Neural cell (in vitro differentiated cells): ENCODE results near the gene RIPPLY2. TPM values are rescaled to one million over a fixed set of nuclear protein-coding genes. Genes with fewer than 3 reads are reported as not detected.

Experiments
- H2AFZ ChIP-seq: fragments of 200-600, 300-800 bp; sonication (generic), shearing (Covaris generic); 2 replicates; pipeline ENCODE4 v1.6.0; 2014; ENCODE audit warnings: low read depth, mild to moderate bottlenecking, antibody characterized with exemption, low read length, moderate library complexity
- H3F3A ChIP-seq: fragments of 200-600 bp; shearing (Covaris generic); 2 replicates; pipeline ENCODE4 v1.6.1; 2016; ENCODE audit warnings: mild to moderate bottlenecking, moderate library complexity, mixed read lengths, antibody characterized with exemption, low read length; ENCODE audit not compliant: insufficient read depth, poor library complexity, severe bottlenecking
- H3K27ac ChIP-seq: fragments of 200-600, 300-800 bp; sonication (generic), shearing (Covaris generic); 2 replicates; pipeline ENCODE4 v1.5.1; 2014; ENCODE audit warnings: mild to moderate bottlenecking, low read length, moderate library complexity
- H3K27me3 ChIP-seq: fragments of 300-800, 200-600 bp; sonication (generic), shearing (Covaris generic); 2 replicates; pipeline ENCODE4 v1.6.0; 2014; ENCODE audit warnings: mild to moderate bottlenecking, low read depth, low read length, moderate library complexity; ENCODE audit not compliant: insufficient read depth
- H3K36me3 ChIP-seq: fragments of 300-800, 200-600 bp; sonication (generic), shearing (Covaris generic); 2 replicates; pipeline ENCODE4 v1.5.1; 2014; ENCODE audit warnings: mild to moderate bottlenecking, antibody characterized with exemption, low read length, moderate library complexity; ENCODE audit not compliant: insufficient read depth
- H3K4me2 ChIP-seq: fragments of 300-800, 200-600 bp; sonication (generic), shearing (Covaris generic); 2 replicates; pipeline ENCODE4 v1.6.0; 2014; ENCODE audit warnings: mild to moderate bottlenecking, low read length
- H3K4me3 ChIP-seq: fragments of 300-800, 200-600 bp; sonication (generic), shearing (Covaris generic); 2 replicates; pipeline ENCODE4 v1.5.1; 2014; ENCODE audit warnings: mild to moderate bottlenecking, low read length, moderate library complexity
- H3K79me2 ChIP-seq: fragments of 200-600 bp; shearing (Covaris generic); replicated peaks from 2 replicates; pipeline ENCODE4 v1.6.0; 2014; ENCODE audit warnings: mild to moderate bottlenecking, low read length, moderate library complexity; ENCODE audit not compliant: insufficient read depth
- H3K9ac ChIP-seq: fragments of 300-800, 200-600 bp; sonication (generic), shearing (Covaris generic); 2 replicates; pipeline ENCODE4 v1.6.1; 2016; ENCODE audit warnings: mild to moderate bottlenecking, low read length, mixed read lengths
- H3K9me2 ChIP-seq: fragments of 200-600 bp; shearing (Covaris generic); 2 replicates; pipeline ENCODE4 v1.6.1; 2016; ENCODE audit warnings: mild to moderate bottlenecking, low read length, mixed read lengths; ENCODE audit not compliant: insufficient read depth
- H3K9me3 ChIP-seq: fragments of 200-600, 300-800 bp; sonication (generic), shearing (Covaris generic); 2 replicates; pipeline ENCODE4 v1.6.1; 2016; ENCODE audit warnings: mild to moderate bottlenecking, mixed run types, low read length, moderate library complexity, mixed read lengths
- H4K20me1 ChIP-seq: fragments of 200-600 bp; shearing (Covaris generic); 2 replicates; pipeline ENCODE4 v1.6.1; 2016; ENCODE audit warnings: mild to moderate bottlenecking, mixed run types; ENCODE audit not compliant: insufficient read depth
- EP300 ChIP-seq: fragments of 450-650 bp; conservative IDR thresholded peaks from 2 replicates; pipeline ENCODE4 v1.6.1; 2014; ENCODE audit warnings: antibody characterized with exemption, mild to moderate bottlenecking, moderate library complexity; ENCODE audit not compliant: poor library complexity, severe bottlenecking
- EZH2 ChIP-seq: fragments of 200-600, 300-800 bp; shearing (Covaris generic), sonication (generic); IDR thresholded peaks from 2 replicates; pipeline ENCODE4 v1.6.1; 2014; ENCODE audit warnings: antibody characterized with exemption, low read length, borderline replicate concordance, mild to moderate bottlenecking; ENCODE audit not compliant: insufficient read depth, poor library complexity, severe bottlenecking
- MXI1 ChIP-seq: fragments of 450-650 bp; conservative IDR thresholded peaks from 2 replicates; pipeline ENCODE4 v1.6.1; 2014; ENCODE audit warnings: antibody characterized with exemption, mild to moderate bottlenecking; ENCODE audit not compliant: poor library complexity, severe bottlenecking
- POLR2AphosphoS5 ChIP-seq: IDR thresholded peaks from 2 replicates; pipeline ENCODE4 v1.6.1; 2012
- RAD21 ChIP-seq: fragments of 450-650 bp; conservative IDR thresholded peaks from 2 replicates; pipeline ENCODE4 v1.6.1; 2014; ENCODE audit warnings: antibody characterized with exemption, mild to moderate bottlenecking, moderate library complexity
- SMC3 ChIP-seq: fragments of 450-650 bp; conservative IDR thresholded peaks from 2 replicates; pipeline ENCODE4 v1.6.1; 2014; ENCODE audit warnings: antibody characterized with exemption, mild to moderate bottlenecking, moderate library complexity; ENCODE audit not compliant: poor library complexity
- TAF1 ChIP-seq: IDR thresholded peaks from 2 replicates; pipeline ENCODE4 v1.6.1; 2012; ENCODE audit warnings: low read depth
- polyA plus RNA-seq: library from polyadenylated mRNA; depleted of rRNA; stranded (reverse); fragments of >200 nt; gene quantifications from 2 replicates; pipeline ENCODE4 v1.2.3, GENCODE V29; 2014
- TF ChIP-seq, protein P1 (sequence below): fragments of 450-650 bp; IDR thresholded peaks from 2 replicates; pipeline ENCODE4 v1.5.1; 2014; ENCODE audit warnings: antibody characterized with exemption, mild to moderate bottlenecking, moderate library complexity; ENCODE audit not compliant: poor library complexity, severe bottlenecking
- TF ChIP-seq, protein P2 (sequence below): IDR thresholded peaks from 2 replicates; pipeline ENCODE4 v1.6.1; 2012; ENCODE audit warnings: borderline replicate concordance

The RIPPLY2 gene
- polyA plus RNA-seq, 1 donor from 2014 or later: 3.5 TPM

DNA sequence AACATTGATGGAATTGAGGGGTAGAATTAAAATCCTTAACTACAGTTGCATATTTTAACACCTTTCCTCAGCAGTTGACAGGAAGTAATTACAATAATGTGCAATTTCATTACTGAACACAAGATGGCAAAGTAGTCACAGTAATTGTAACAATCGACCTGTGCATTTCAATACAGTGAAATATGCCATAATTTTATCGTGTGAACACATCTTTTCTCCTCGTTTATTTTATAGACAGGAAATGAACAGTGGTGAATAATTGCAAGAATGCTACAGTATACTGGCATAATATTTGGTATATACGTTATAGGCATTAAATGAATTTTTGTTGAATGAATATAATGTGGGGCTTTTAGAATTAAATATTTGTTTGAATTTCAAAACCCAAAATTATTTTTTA lies 31.4 kb downstream of the RIPPLY2 start:
- no peak overlapping the region for H3K4me2 ChIP-seq
- TF ChIP-seq RAD21 (peak; percentile 94), SMC3 (peak; percentile 96), MXI1 (no peak)
- TF ChIP-seq, protein P1, sequence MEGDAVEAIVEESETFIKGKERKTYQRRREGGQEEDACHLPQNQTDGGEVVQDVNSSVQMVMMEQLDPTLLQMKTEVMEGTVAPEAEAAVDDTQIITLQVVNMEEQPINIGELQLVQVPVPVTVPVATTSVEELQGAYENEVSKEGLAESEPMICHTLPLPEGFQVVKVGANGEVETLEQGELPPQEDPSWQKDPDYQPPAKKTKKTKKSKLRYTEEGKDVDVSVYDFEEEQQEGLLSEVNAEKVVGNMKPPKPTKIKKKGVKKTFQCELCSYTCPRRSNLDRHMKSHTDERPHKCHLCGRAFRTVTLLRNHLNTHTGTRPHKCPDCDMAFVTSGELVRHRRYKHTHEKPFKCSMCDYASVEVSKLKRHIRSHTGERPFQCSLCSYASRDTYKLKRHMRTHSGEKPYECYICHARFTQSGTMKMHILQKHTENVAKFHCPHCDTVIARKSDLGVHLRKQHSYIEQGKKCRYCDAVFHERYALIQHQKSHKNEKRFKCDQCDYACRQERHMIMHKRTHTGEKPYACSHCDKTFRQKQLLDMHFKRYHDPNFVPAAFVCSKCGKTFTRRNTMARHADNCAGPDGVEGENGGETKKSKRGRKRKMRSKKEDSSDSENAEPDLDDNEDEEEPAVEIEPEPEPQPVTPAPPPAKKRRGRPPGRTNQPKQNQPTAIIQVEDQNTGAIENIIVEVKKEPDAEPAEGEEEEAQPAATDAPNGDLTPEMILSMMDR: peak; percentile 89
- H3K9ac ChIP-seq: no peak overlapping the region
- no peak overlapping the region for H2AFZ ChIP-seq
- H3K79me2 ChIP-seq: no peaks in the 10 kb centered on the region
- no peaks in the 10 kb centered on the region for H3K9me2 ChIP-seq
- H4K20me1 ChIP-seq: no peaks in the 10 kb centered on the region
- no peaks in the 10 kb centered on the region for H3F3A ChIP-seq
- H3K27me3 ChIP-seq: no peaks in the 10 kb centered on the region
- H3K9me3 ChIP-seq: no peaks in the 10 kb centered on the region
- H3K27ac ChIP-seq: no peak overlapping the region
- no peak overlapping the region for H3K4me3 ChIP-seq
- no peaks in the 10 kb centered on the region for H3K36me3 ChIP-seq

- no peaks in the 10 kb centered on the region for H3K9me2 ChIP-seq
- TF ChIP-seq, protein P1: no peak
- TF ChIP-seq TAF1: no peak
- TF ChIP-seq MXI1: no peak
- no peak for TF ChIP-seq POLR2AphosphoS5
- no peak for TF ChIP-seq SMC3
- TF ChIP-seq, protein P2, sequence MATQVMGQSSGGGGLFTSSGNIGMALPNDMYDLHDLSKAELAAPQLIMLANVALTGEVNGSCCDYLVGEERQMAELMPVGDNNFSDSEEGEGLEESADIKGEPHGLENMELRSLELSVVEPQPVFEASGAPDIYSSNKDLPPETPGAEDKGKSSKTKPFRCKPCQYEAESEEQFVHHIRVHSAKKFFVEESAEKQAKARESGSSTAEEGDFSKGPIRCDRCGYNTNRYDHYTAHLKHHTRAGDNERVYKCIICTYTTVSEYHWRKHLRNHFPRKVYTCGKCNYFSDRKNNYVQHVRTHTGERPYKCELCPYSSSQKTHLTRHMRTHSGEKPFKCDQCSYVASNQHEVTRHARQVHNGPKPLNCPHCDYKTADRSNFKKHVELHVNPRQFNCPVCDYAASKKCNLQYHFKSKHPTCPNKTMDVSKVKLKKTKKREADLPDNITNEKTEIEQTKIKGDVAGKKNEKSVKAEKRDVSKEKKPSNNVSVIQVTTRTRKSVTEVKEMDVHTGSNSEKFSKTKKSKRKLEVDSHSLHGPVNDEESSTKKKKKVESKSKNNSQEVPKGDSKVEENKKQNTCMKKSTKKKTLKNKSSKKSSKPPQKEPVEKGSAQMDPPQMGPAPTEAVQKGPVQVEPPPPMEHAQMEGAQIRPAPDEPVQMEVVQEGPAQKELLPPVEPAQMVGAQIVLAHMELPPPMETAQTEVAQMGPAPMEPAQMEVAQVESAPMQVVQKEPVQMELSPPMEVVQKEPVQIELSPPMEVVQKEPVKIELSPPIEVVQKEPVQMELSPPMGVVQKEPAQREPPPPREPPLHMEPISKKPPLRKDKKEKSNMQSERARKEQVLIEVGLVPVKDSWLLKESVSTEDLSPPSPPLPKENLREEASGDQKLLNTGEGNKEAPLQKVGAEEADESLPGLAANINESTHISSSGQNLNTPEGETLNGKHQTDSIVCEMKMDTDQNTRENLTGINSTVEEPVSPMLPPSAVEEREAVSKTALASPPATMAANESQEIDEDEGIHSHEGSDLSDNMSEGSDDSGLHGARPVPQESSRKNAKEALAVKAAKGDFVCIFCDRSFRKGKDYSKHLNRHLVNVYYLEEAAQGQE: no peak
- no peak for TF ChIP-seq EZH2
- TF ChIP-seq RAD21: no peak
- TF ChIP-seq EP300: no peak
- no peaks in the 10 kb centered on the region for H3K79me2 ChIP-seq
- H3K4me3 ChIP-seq: no peak overlapping the region
- H4K20me1 ChIP-seq: no peaks in the 10 kb centered on the region
- no peak overlapping the region for H3K4me2 ChIP-seq
- H3K27me3 ChIP-seq: no peaks in the 10 kb centered on the region
- H3K9me3 ChIP-seq: no peaks in the 10 kb centered on the region
- H2AFZ ChIP-seq: no peak overlapping the region
- no peak overlapping the region for H3K9ac ChIP-seq
- no peak overlapping the region for H3K27ac ChIP-seq
- H3F3A ChIP-seq: no peaks in the 10 kb centered on the region
- H3K36me3 ChIP-seq: no peaks in the 10 kb centered on the region
These were observed 32.8 kb downstream of the RIPPLY2 start for GRCh38 chr6:83885984-83886383.
